Pancreas (tissue), 10 donors: ENCODE measurements around the gene MBD6. TPM values are rescaled to one million over a fixed set of nuclear protein-coding genes. Genes with fewer than 3 reads are reported as not detected.
"Not testable (repeated sequence)": the region's sequence is repeated elsewhere in the genome, so short reads cannot be mapped to it uniquely, and the experiment has no call there.

Experiments used
- ATAC-seq, 4 donors: fragments of 200-7000 bp; cut with Tn5 transposase; one replicate each; pipeline versions ENCODE4 v1.8.0 to v1.9.1; 2020; ENCODE audit warnings: mild to moderate bottlenecking in 4 of 4, moderate library complexity in 4 of 4
- DNase-seq, 6 donors: peaks; one replicate each; pipeline ENCODE4 v3.0.0-alpha.2; 2020
- FAIRE-seq: peaks from 2 replicates; lab custom pipeline; 2012; peaks lifted over from hg19 to GRCh38; lab: Jason Lieb, UNC
- H3K27ac ChIP-seq, 4 donors: fragments of 200-600 bp; sonication (generic); 1 replicate in 3 of 4; 2 replicates in 1 of 4; pipeline versions ENCODE4 v1.5.0 to v1.8.0; 2020
- H3K27me3 ChIP-seq, 4 donors: fragments of 200-600 bp; one replicate each; pipeline ENCODE4 v1.8.0; 2021
- H3K36me3 ChIP-seq, 3 donors: fragments of 200-600 bp; sonication (generic) in 1 of 3; one replicate each; pipeline versions ENCODE4 v1.5.0 to v1.8.0; 2020 to 2021
- H3K4me1 ChIP-seq, 3 donors: fragments of 200-600 bp; one replicate each; pipeline ENCODE4 v1.8.0; 2021
- H3K4me3 ChIP-seq, 4 donors: fragments of 200-600 bp; sonication (generic) in 2 of 4; one replicate each; pipeline versions ENCODE4 v1.5.0 to v1.8.0; 2020 to 2021
- H3K9me3 ChIP-seq, 4 donors: fragments of 200-600 bp; one replicate each; pipeline ENCODE4 v1.8.0; 2021
- WGBS, 2 donors: extraction: QIAGEN DNeasy Blood & Tissue Kit; methylation state at CpG; one replicate each; pipeline ENCODE4 v1.1.7; 2013; 5-methylcytosine and 5-hydroxymethylcytosine counted together
- intact Hi-C, 3 donors: fragments of 100-400 bp; cut with DNase I; formaldehyde crosslinking; loops; one replicate each; pipeline versions ENCODE4 v1.11.1 to v1.14.2; 2022
- polyA plus RNA-seq, 2 donors: library from polyadenylated mRNA; stranded (reverse); fragments of 200-250 nt; gene quantifications; one replicate each; pipeline ENCODE4 v1.2.3, GENCODE V29; 2013
- total RNA-seq, 6 donors: library from RNA; stranded (reverse); fragmentation: NEBNext Ultra II Directional in 4 of 6; extraction: Animal tissue kit (Norgen Biotek cat#: 25700) in 4 of 6; gene quantifications; one replicate each; pipeline versions ENCODE4 v1.2.1 to v1.2.4, GENCODE V29; 2021 to 2023
- TF ChIP-seq, protein P1 (sequence below), 4 donors: fragments of 200-600 bp; sonication (generic) in 3 of 4; IDR thresholded peaks; one replicate each; pipeline versions ENCODE4 v1.5.0 to v1.8.0; 2021; ENCODE audit warnings: antibody characterized with exemption in 4 of 4
- donor health status: healthy with polysubstance abuse.
- donor health status: DM: no; HTN: no; CAD: no; lungs with moderate emphysema.
- donor health status: DM: no; HTN: no; CAD: no.
- donor health status: control.
- donor health status: control.
- donor health status: Bipolar disorder and iron deficiency.
- donor health status: DM: yes; HTN: yes; CAD: no.
- donor health status: DM: no; HTN: no; CAD: no.
- donor health status: DM: no; HTN: no; CAD: no.
- donor health status: DM: yes; HTN: yes; CAD: no.

Gene MBD6
- total and polyA plus RNA-seq, 8 donors = 37.4 to 87.1 (median 51.9) TPM

DNA sequence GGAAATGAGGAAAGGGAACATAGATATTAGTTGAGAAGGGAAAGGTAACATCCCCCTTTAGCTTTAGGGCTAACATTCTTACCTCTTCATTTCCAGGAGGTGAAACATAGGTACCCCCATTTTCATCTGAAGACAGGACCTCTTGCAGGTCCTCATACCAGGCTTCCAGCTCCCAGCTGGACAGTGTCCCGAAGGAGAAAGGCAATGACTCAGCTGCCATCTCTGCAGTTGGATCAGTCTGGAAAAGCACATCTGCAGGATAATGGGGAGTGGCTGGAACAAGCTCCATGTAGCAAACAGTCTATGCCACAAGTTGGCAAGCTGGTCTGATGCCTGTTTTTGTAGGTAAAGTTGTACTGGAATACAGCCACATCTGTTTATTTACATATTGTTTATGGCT lies 5.4 kb upstream of the MBD6 start:
- peaks cover 0 to 32% (median 20%) of the 10 kb centered on the region in 3 donors for H3K36me3 ChIP-seq
- no peaks in the 10 kb centered on the region for H3K9me3 ChIP-seq
- TF ChIP-seq, protein P1, sequence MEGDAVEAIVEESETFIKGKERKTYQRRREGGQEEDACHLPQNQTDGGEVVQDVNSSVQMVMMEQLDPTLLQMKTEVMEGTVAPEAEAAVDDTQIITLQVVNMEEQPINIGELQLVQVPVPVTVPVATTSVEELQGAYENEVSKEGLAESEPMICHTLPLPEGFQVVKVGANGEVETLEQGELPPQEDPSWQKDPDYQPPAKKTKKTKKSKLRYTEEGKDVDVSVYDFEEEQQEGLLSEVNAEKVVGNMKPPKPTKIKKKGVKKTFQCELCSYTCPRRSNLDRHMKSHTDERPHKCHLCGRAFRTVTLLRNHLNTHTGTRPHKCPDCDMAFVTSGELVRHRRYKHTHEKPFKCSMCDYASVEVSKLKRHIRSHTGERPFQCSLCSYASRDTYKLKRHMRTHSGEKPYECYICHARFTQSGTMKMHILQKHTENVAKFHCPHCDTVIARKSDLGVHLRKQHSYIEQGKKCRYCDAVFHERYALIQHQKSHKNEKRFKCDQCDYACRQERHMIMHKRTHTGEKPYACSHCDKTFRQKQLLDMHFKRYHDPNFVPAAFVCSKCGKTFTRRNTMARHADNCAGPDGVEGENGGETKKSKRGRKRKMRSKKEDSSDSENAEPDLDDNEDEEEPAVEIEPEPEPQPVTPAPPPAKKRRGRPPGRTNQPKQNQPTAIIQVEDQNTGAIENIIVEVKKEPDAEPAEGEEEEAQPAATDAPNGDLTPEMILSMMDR (IDR thresholded peaks at IDR 0.05) = no peak
- H3K27me3 ChIP-seq = no peaks in the 10 kb centered on the region
- ATAC-seq = no peak
- DNase-seq = no peak
- 28 to 59% methylated on average over 1 of the region's 1 CpG for WGBS, 2 donors
- H3K4me1 ChIP-seq = peaks cover 27 to 44% (median 35%) of the 10 kb centered on the region in 3 donors
- FAIRE-seq = no peak
- intact Hi-C loops = no loop called here
- peak overlapping the region in 1 of 4 donors; percentile 93 for H3K27ac ChIP-seq
- H3K4me3 ChIP-seq = no peak overlapping the region

DNA sequence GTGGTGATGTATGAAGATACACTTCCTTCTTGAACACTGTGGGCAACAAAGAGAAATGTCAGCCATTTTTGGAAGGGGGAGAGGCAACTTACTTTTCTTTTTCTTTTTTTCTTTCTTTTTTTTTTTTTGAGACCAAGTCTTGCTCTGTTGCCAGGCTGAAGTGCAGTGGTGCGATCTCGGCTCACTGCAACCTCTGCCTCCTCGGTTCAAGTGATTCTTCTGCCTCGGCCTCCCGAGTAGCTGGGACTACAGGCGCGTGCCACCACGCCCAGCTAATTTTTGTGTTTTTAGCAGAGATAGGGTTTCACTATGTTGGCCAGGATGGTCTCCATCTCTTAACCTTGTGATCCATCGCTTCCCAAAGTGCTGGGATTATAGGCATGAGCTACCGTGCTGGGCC lies 4.9 kb upstream of the MBD6 start:
- peaks cover 0 to 27% (median 17%) of the 10 kb centered on the region in 3 donors for H3K36me3 ChIP-seq
- ATAC-seq, H3K27me3 ChIP-seq, H3K9me3 ChIP-seq, intact Hi-C loops, FAIRE-seq, DNase-seq: not testable (repeated sequence)
- peak overlapping the region in 2 of 4 donors; percentile 54 to 58 for H3K4me3 ChIP-seq
- 71% methylated on average over 10 of the region's 10 CpGs for WGBS, 2 donors
- H3K4me1 ChIP-seq = peaks cover 27 to 44% (median 35%) of the 10 kb centered on the region in 3 donors
- H3K27ac ChIP-seq = peak overlapping the region in 3 of 4 donors; percentile 3 to 93 (median 40)

DNA sequence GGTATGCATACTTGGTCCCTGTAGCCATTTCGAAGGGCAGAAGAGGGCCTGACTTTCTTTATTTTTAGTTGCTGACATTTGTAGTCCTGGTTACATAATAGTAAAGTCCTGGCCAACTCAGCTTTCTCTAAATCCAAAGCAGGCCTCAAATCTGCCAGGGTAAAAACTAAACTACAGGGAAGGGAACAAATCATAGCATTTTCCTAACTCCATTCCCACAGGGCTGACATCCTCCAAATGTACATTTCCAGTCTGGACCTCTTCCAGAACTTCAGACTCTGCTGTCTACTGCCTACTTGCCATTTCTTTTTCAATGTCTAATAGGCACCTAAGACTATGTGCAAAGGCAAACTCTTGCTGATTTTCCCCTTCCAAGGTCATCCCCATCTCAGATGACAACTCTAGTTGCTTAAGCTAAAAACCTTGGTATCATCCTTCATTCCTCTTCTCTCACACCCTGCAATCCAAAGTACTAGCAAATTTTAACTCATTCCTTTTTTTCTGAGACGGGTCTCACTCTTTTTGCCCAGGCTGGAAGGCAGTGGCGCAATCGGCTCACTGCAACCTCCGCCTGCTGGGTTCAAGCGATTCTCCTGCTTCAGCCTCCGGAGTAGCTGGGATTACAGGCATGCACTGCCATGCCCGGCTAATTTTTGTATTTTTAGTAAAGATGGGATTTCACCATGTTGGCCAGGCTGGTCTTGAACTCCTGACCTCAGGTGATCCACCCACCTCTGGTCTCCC lies 4.3 kb upstream of the MBD6 start:
- peaks cover 27 to 44% (median 35%) of the 10 kb centered on the region in 3 donors for H3K4me1 ChIP-seq
- WGBS, 2 donors = 36% methylated on average over 8 of the region's 8 CpGs
- H3K9me3 ChIP-seq = no peaks in the 10 kb centered on the region
- peaks cover 0 to 22% (median 15%) of the 10 kb centered on the region in 3 donors for H3K36me3 ChIP-seq
- no peak for FAIRE-seq
- intact Hi-C loops = no loop called here
- no peaks in the 10 kb centered on the region for H3K27me3 ChIP-seq
- H3K27ac ChIP-seq = peak overlapping the region in 3 of 4 donors; percentile 3 to 98 (median 93)
- ATAC-seq = no peak
- TF ChIP-seq, protein P1 (IDR thresholded peaks at IDR 0.05) = no peak
- no peak for DNase-seq
- peak overlapping the region in 2 of 4 donors; percentile 54 to 58 for H3K4me3 ChIP-seq

DNA sequence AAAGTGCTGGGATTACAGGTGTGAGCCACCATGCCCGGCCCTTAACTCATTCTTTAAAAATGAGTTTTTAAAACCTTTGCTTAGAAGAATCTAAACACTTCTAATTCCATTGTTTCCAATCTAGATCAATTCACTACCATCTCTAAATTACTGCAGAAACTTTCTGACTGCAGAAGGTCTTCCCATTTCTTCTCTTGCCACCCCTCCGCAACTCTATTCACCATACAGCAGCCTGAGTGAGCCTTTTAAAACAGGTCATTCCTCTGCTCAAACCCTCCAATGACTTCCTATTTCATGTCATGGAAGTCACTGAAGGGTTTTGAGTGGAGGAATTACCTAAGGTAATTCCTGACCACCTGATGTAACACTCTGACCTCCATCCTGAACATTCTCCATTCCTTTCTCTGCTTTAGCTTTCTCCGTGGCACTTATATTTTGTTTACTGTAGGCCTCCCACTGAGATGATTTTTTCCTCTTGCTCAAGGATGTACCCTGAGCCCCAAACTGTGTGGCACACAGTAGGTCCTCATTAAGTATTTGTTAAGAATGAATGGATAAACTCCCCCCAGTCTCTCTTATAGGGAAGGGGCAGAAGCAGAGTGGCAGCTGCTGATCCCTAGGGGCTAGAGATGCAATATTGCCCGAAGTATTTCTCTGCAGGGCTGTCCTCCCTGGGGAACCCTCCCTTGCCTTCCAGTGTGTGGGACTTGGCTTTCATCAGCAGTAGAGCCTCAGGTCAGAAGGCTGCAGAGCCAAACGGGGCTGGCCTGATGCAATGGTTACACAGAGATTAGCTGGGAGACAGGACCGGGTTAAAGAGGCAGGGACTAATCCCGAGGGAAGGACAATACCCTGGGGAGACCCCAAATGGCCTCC lies 3.5 kb upstream of the MBD6 start:
- FAIRE-seq (no peak), DNase-seq (peak in 4 of 6 donors; percentile 45 to 67 (median 54)), ATAC-seq (peak in 3 of 4 donors; percentile 5 to 9 (median 7))
- 12% methylated on average over 7 of the region's 7 CpGs for WGBS, 2 donors
- Histone ChIP-seq H3K9me3 (no peaks in the 10 kb centered on the region), H3K27me3 (no peaks in the 10 kb centered on the region), H3K4me3 (peak overlapping the region; percentile 54 to 93 (median 68)), H3K4me1 (peaks cover 35 to 50% (median 42%) of the 10 kb centered on the region in 3 donors), H3K36me3 (peaks cover 0 to 22% (median 15%) of the 10 kb centered on the region in 3 donors), H3K27ac (peak overlapping the region; percentile 83 to 98 (median 94))
- intact Hi-C loops = no loop called here
- TF ChIP-seq, protein P1 (IDR thresholded peaks at IDR 0.05) = no peak

DNA sequence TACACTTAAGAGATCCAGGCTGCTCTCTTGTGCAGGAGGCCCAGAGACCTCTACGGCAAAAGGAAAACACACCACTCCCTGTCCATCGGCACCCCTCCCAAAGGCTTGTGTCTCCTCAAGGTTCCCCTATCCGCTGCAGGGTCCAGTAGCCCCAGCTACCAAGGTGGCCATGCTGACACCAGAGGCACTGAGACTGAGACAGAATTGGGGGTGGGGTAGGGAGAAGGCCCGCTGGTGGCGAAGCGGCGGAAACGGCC lies 2.9 kb upstream of the MBD6 start:
- intact Hi-C loops = no loop called here
- DNase-seq (peak in 3 of 6 donors; percentile 60 to 71 (median 62)), ATAC-seq (peak in 1 of 4 donors; percentile 21), FAIRE-seq (no peak)
- Histone ChIP-seq H3K36me3 (peaks cover 0 to 18% (median 15%) of the 10 kb centered on the region in 3 donors), H3K27ac (peak overlapping the region; percentile 83 to 98 (median 94)), H3K27me3 (no peaks in the 10 kb centered on the region), H3K9me3 (no peaks in the 10 kb centered on the region), H3K4me3 (peak overlapping the region; percentile 54 to 93 (median 68)), H3K4me1 (peaks cover 41 to 53% (median 44%) of the 10 kb centered on the region in 3 donors)
- 0% methylated on average over 8 of the region's 8 CpGs for WGBS, 2 donors
- TF ChIP-seq, protein P1 (IDR thresholded peaks at IDR 0.05) = no peak
